ENCODE results near the gene MT1B.
A peak's percentile ranks its signal among the peaks of the same experiment; 100 is the strongest.
"Not testable (repeated sequence)": the region's sequence is repeated elsewhere in the genome, so short reads cannot be mapped to it uniquely, and the experiment has no call there.

The MT1B gene

DNA sequence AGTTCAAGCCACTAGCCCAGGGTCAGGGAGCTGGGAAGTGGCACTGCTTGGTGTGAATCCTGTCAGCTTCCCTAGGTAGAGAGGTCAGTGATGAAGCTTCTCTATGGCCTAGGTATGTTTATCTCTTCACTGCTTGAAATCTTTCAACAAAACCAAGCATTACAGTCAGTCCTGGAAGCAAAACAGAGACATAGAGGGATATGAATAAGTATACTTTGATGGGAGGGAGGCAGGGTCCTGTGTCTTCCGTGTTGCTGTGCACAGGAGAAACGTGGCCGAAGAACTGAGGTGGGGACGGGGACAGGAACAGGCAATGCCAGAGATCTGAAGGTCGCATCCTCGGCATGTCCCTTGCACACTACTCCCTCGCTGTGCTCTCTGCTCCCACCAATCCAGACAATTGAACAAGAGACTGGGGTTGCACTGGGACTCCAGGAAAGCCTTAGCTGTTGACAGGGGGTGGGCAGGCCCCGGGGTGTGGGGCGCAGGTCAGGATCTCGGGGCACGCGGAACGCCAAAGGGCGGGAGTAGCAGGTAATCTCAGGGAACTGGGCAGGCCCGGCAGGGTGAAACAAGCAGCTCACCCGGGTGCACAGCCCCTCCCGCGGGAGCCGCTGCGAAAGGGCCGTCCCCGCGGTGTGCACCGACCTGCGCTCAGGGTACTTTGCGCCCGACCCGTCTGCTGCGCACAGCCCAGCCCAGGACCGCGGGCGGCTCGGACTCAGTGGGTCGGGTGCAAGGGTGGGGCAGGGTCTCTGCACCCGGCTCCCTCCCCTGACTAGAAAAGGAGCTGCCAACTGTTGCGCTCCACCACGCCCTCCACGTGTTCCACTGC lies 17.5 kb downstream of the MT1B start, which contains the start of gene MT1H:
Gene MT1H (plus strand): TSS at position 810 of the 835 bp plus-strand sequence. CDS start 71 bp downstream, outside the sequence.
- no peak for DNase-seq

DNA sequence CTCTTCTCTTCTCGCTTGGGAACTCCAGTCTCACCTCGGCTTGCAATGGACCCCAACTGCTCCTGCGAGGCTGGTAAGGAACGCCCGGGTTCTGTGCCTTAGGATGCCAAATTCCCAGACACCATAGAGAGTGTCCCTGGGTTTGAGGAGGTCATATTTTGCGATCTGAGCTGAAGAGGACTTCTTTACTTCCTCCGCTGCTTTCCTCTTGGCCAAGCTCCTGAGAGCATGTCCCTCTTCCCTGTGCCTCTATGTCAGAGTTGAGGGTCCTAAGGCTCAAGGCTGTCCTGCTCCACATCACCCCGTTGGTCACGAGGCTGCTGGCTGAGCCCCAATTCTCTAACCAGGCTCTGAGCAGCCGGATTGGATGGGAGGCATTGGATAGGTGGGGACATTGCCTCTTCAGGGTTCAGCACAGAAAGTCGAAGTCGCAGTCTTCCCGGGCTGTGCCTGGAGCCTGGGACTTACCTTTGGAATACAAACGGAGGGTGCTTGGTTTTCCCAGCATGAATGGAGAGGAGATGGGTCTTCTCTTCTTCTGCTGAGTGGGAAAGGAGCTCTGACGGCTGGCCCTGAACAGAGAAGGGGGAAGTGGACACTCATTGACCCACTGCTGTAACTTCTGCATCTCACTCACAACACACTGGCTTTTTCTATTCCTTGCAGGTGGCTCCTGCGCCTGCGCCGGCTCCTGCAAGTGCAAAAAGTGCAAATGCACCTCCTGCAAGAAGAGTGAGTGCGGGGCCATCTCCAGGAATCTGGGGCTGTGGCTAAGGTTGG lies 18.3 kb downstream of the MT1B start:
- DNase-seq: no peak

DNA sequence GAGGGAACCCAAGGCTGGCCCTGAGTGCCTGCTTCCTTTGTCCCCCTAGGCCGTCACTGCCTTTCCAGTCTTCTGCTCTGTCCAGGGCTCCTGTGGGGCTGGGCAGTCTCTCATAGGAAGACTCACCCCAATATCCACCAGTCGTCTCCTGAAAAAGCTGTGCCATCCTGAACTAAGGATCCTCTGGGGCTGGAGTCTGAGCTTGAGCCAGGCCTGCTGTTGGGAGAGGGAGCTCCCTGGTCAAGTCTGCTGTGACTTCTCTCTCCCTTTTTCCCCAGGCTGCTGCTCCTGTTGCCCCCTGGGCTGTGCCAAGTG lies 18.9 kb downstream of the MT1B start:
- DNase-seq: no peak

GRCh38 chr16:56671691-56672090 lies 20.0 kb downstream of the MT1B start:
- not testable (repeated sequence) for DNase-seq

GRCh38 chr16:56672171-56672570 lies 20.5 kb downstream of the MT1B start:
- not testable (repeated sequence) for DNase-seq

DNA sequence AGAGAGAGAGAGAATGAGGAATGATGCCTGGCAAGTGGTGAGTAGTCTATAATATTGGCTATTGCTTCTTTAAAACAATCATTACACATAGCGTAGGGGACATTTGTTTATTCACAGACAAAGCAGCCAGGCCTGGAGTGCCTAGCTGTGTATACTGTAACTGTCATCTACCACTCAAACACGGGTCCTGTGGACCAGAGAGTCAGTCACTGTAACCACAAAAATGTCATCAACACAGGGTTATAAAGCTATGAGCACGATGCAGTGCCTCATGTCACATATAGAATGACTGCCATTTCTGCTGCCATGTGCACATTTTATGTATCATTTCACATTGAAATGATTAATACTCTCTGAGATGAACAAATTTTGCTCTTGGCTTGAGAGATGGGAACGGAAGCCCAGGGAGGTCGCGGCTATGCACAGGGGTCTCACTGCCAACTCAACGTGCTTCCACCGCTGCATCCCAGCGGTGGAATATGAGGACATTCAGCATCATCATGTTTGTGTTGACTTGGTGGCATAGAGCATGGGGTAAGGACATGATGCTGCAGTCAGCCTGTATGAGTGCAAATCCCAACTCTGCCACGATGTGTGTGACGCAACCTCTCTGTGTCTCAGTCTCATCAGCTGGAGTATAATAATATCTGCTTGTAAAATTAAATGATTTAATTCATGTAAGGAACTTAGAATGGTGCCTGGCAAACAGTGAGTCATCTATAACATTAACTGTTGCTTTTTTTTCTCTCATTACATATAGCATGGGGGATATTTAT lies 21.3 kb downstream of the MT1B start:
- no peak for DNase-seq

- no peak for DNase-seq
Measured at GRCh38 chr16:56673921-56674320, 22.2 kb downstream of the MT1B start.

GRCh38 chr16:56674570-56674969 lies 22.9 kb downstream of the MT1B start:
- not testable (repeated sequence) for DNase-seq

DNA sequence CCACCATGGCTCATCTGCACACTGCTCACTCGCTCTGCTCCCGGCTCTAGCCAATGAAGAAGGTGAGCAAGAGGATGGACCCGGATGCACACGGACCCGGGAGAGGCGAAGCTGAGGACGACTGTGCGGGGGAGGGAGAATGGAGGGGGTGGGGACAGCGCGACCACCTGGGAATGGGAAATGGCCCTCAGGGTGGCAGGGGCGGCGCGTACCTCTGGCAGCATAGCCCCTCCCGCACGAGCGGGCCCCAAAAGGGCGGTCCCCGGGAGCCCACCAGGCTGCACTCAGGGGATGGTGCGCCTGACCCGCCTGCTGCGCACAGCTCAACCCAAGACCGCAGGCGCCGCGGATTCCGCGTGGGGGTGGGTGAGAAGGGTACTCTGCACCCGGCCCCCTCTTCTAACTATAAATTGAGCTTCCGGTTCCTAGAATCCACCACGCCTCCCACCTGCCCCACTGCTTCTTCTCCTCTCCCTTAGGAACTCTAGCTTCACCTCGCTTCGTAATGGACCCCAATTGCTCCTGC lies 24.1 kb downstream of the MT1B start:
- no peak for DNase-seq

DNA sequence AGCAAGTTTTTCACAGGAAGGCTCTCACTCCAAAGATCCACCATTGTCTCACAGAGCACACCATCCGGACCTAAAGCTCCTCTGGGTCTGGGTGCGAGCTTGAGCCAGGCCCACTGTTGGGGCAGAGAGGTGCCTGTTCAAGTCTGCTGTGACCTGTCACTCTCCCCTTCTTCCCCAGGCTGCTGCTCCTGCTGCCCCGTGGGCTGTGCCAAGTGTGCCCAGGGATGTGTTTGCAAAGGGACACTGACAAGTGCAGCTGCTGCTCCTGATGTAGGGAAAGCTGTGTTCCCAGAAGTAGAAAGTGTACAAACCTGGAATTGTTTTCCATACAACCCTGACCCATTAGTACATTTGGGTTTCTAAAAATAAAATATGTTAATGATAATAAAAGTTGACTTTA lies 25.8 kb downstream of the MT1B start:
- DNase-seq: no peak

- no peak for DNase-seq
Measured at GRCh38 chr16:56679078-56679730, 27.5 kb downstream of the MT1B start.

DNA sequence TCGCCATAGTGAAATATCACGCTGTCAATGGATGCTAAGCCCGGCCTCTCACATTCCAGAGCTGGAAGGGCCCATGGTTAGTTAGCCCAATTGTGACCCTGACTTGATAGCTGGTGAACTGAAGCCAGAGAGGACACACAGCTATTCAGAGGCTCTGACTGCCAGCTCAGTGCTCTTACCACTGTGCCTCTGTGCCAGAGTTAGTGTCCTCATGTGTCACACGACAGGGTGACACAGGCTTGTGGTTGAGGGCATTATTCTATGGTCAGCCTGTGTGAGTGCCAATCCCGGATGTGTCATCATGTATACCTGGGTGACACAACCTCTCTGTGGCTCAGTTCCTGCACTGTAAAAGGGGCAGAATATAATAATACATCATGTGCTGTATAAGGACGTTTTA lies 28.1 kb downstream of the MT1B start:
- DNase-seq: no peak

DNA sequence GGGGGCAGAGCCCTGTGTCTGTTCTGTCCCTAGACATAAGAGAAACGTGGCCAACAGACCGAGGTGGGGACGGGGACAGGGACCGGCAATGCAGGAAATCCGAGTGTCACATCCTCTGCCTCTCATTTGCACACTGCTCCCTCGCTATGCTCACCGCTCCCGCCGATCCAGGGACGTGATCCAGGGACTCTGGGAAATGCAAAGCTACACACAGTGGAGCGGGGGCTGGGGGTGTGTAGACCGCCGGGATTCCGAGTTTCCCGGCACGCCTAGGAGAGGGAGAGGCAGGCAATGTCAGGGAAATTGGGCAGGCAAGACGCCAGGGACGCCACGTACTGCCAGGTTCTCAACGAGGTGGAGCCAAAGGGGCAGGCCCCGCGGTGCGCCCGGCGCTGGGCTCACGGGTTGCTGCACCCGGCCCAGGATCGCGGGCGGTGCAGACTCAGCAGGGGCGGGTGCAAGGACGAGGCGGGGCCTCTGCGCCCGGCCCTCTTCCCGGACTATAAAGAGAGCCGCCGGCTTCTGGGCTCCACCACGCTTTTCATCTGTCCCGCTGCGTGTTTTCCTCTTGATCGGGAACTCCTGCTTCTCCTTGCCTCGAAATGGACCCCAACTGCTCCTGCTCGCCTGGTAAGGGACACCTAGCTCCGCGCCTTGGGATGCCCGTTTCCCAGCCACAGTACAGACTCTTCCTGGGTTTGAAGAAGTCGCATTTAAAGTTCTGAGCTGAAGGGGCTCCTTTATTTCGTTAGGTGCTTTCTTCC lies 30.4 kb downstream of the MT1B start, which contains the start of gene MT1X:
Gene MT1X (plus strand): TSS at position 532 of the 764 bp plus-strand sequence. CDS start 71 bp downstream, at position 603.
- DNase-seq: peak; percentile 79

DNA sequence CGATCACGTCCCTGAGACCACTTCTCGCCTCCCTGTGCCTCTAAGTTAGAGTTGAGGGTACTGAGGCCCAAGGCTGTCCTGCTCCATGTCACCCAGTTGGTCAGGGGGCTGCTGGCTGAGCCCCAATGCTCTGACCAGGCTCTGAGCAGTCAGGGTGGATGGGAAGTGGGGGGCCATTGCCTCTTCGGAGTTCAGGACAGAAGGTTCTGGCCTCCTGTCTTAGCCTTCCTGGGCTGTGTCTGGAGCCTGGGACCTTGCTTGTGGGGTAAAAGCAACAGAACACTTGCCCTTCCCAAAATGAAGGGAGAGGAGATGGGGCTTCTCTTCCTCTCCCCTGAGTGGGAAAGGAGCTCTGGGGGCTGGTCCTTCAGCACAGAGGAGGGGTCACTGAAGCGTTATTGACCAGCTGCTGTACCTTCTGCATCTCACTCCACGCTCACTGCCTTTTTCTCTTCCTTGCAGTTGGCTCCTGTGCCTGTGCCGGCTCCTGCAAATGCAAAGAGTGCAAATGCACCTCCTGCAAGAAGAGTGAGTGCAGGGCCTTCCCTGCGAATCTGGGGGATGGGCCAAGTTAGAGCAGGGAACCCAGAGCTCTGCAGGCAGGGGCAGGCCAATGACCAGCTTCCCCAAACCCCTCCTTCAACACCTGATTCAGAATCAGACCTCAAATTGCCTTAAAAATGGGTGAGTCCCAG lies 31.2 kb downstream of the MT1B start:
- no peak for DNase-seq

DNA sequence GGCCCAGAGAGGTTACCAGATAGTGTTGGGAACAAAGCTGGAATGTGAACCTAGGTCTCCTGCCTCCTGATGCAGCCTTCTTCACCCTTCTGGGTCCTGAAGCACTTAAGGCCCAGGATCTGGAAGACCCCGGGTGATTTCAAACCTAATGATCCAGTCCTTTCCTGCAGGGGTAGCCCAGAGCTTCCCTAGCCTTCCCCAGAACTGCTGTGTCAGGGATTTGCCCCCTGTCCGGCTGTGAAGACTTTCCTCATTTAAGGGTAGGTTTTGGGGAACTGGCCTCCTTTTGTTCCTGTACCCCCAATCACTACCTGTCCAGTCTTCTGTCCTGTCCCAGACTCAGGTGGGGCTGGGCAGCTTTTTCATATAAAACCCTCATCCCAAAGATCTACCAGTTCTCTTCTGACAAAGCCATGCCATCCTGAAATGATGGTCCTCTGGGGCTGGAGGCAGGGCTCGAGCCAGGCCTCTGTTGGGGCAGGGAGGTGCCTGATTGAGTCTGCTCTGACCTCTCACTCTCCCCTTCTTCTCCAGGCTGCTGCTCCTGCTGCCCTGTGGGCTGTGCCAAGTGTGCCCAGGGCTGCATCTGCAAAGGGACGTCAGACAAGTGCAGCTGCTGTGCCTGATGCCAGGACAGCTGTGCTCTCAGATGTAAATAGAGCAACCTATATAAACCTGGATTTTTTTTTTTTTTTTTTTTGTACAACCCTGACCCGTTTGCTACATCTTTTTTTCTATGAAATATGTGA lies 31.9 kb downstream of the MT1B start:
- no peak for DNase-seq

DNA sequence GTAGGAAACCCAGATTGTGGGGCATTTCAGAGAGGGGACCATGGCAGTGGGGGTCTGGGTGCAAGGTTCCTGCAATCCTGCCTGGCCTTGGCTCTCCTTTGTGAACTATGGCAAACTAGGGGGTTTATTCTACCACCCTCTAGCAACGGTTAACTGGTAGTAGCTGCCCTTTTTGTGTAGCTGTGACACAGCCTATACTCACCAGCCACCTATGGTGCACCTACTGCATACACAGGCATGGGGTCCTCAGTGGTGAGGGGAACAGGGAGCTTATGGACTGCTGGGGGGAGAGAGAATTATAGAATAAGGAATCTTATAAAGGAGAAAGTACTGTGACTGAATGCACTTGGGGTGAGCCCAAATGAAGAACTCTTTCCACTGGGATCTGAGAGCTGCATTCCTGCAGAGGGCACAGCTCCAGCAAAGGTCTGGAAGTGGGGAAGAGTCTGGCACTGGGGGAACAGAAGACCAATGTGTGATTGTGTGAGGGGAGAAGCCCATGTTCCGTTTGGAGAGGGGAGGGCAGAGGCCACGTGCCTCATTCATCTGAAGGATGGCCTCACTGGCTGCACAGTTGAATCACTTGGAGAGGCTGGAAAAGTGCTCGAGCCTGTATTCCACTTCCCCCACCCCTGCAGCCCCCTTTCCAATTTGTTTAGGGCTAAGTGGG lies 32.7 kb downstream of the MT1B start:
- DNase-seq: no peak

- no peak for DNase-seq
Measured at GRCh38 chr16:56684926-56685590, 33.4 kb downstream of the MT1B start.

DNA sequence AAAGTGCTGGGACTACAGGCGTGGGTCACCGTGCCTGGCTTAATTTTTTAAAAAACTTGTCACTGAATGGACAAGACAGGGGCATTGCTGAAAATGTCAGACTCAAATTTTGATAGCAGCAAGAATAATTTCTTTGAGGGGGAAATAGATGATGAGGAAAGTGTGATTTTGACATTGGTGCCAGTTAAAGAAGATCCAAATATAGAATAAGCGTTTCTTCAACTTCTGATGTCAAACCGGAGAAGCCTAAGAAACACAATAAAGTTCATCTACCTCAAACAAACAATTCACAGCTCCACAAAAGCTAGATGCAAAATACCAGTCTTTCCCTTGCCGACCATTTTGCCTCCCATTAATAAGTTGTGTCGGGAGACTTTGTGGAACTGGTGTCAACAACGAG lies 35.1 kb downstream of the MT1B start:
- no peak for DNase-seq

- DNase-seq: no peak
Measured at GRCh38 chr16:56688762-56689161, 37.1 kb downstream of the MT1B start.

Measured in activated CD4-positive, CD25-positive, alpha-beta regulatory T cell treated with anti-CD3 and anti-CD28 coated beads, Interleukin-2, amount 50 U/mL, for 72 hours (primary cell).